HepG2 (cell line): ENCODE measurements around the gene IQCE. TPM values are rescaled to one million over a fixed set of nuclear protein-coding genes. Genes with fewer than 3 reads are reported as not detected.

Experiments used
- GATAD1 ChIP-seq: IDR thresholded peaks from 2 replicates; pipeline ENCODE4 v1.6.1; 2016; ENCODE audit warnings: missing genetic modification reagents, missing compliant biosample characterization
- GRHL1 ChIP-seq: sonication (generic); formaldehyde crosslinking; conservative IDR thresholded peaks from 2 replicates; pipeline ENCODE4 v1.8.0; 2022; ENCODE audit warnings: missing genetic modification reagents
- KAT8 ChIP-seq: IDR thresholded peaks from 2 replicates; pipeline ENCODE4 v1.6.1; 2016; ENCODE audit warnings: missing genetic modification reagents, missing compliant biosample characterization
- PRPF4 ChIP-seq: fragments of 200-400 bp; formaldehyde crosslinking; IDR thresholded peaks from 2 replicates; pipeline ENCODE4 v1.6.1; 2016; ENCODE audit warnings: low read length, low read depth; ENCODE audit not compliant: poor library complexity, severe bottlenecking
- RERE ChIP-seq: IDR thresholded peaks from 2 replicates; pipeline ENCODE4 v1.6.1; 2016; ENCODE audit warnings: low read depth, missing genetic modification reagents, missing compliant biosample characterization
- SP5 ChIP-seq: IDR thresholded peaks from 2 replicates; pipeline ENCODE4 v1.6.1; 2016; ENCODE audit warnings: low read depth, borderline replicate concordance
- STAT5B ChIP-seq: sonication (generic); formaldehyde crosslinking; IDR thresholded peaks from 2 replicates; pipeline ENCODE4 v1.4.0; 2020; ENCODE audit warnings: missing genetic modification reagents
- THRA ChIP-seq: sonication (generic); formaldehyde crosslinking; IDR thresholded peaks from 2 replicates; pipeline ENCODE4 v1.4.0; 2020; ENCODE audit warnings: missing genetic modification reagents, borderline replicate concordance
- XRCC5 ChIP-seq: fragments of 200-400 bp; formaldehyde crosslinking; optimal IDR thresholded peaks from 2 replicates; pipeline ENCODE3; 2017; ENCODE audit warnings: mild to moderate bottlenecking, low read length
- ZHX1 ChIP-seq: sonication (generic); formaldehyde crosslinking; IDR thresholded peaks from 2 replicates; pipeline ENCODE4 v1.8.1; 2022; ENCODE audit warnings: low read depth, mild to moderate bottlenecking, missing genetic modification reagents
- ZNF263 ChIP-seq: sonication (generic); formaldehyde crosslinking; IDR thresholded peaks from 2 replicates; pipeline ENCODE4 v1.4.0; 2020; ENCODE audit warnings: missing genetic modification reagents
- ZNF292 ChIP-seq: sonication (generic); formaldehyde crosslinking; IDR thresholded peaks from 2 replicates; pipeline ENCODE4 v1.8.1; 2022; ENCODE audit warnings: mild to moderate bottlenecking, low read depth, missing genetic modification reagents, borderline replicate concordance
- ZNF569 ChIP-seq: sonication (generic); formaldehyde crosslinking; IDR thresholded peaks from 2 replicates; pipeline ENCODE4 v1.5.0; 2020; ENCODE audit warnings: mild to moderate bottlenecking, missing genetic modification reagents, moderate library complexity, borderline replicate concordance
- ZNF792 ChIP-seq: IDR thresholded peaks from 2 replicates; pipeline ENCODE4 v1.6.1; 2016
- ZNF841 ChIP-seq: sonication (generic); formaldehyde crosslinking; IDR thresholded peaks from 2 replicates; pipeline ENCODE4 v1.8.1; 2023; ENCODE audit warnings: missing genetic modification reagents, borderline replicate concordance
- polyA plus RNA-seq, 8 experiments: library from polyadenylated mRNA; depleted of rRNA in 3 of 8; stranded (reverse) in 7 of 8; unstranded in 1 of 8; fragments of >200 nt; fragmentation: Illumina TruSeq in 4 of 8; extraction: Trizol in 4 of 8; gene quantifications; 2 replicates each; pipeline versions ENCODE4 v1.2.1 to v1.2.3, GENCODE V29; 2011 to 2016; ENCODE audit warnings: low read depth in 4 of 8, missing spikeins in 1 of 8, mixed read lengths in 1 of 8; ENCODE audit not compliant: insufficient read depth in 1 of 8
- total RNA-seq, 5 experiments: library from RNA; depleted of rRNA; stranded (reverse); fragments of >200 nt; fragmentation: Illumina TruSeq; extraction: Trizol; gene quantifications; 2 replicates each; pipeline ENCODE4 v1.2.3, GENCODE V29; 2016; ENCODE audit warnings: low read depth in 1 of 5

The IQCE gene
- total and polyA plus RNA-seq, 2 of the 13 experiments (the other 11 are each of a cell fraction or from before 2014, with no cell fraction given) = 1.5 to 2.5 TPM

DNA sequence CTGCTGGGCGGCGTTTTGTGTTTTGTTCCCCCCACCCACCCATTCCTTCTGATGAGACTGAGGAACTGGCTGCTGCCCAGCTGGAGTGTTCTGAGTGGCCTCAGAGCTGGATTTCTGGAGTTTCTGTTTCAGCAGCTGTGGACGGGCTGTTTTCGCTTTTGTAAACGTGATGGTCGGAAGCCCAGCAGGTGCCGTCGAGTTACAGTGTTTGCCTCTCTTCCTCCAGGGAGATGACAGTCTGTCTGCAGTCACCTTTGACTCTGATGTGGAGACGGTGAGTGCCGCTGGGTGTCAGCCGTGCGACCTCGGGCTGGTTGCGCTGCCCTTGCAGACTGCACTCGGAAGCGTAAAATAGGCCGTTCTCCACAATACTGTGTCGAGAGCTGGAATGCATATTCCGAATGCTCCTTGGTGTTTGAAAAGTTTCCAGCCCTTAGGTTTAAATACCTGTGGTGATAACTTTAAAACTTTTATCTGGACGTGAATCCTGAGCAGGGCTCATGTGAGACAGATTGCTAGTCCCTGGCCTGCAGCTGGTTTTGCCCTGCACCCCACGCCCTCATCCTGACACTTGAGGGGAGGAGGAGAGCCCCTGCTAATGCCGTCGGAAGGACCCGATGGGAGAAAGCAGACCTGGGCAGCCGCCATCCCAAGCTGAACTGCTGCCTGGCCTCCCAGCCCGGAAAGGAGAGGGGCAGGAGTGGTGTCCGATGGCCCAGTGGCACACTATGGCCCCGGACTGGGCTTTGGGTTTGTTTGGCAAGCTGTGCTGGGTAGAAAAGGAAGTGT is 8.3 kb downstream of the IQCE start (continued):
- TF ChIP-seq GRHL1 (CRISPR knock-in tag) (no peak), ZNF569 (CRISPR knock-in tag) (no peak), SP5 (CRISPR knock-in tag) (no peak), GATAD1 (no peak), THRA (no peak), ZHX1 (no peak), RERE (CRISPR knock-in tag) (no peak), ZNF292 (CRISPR knock-in tag) (peak; percentile 75; the same call in 1 of the 2 replicates), STAT5B (no peak), KAT8 (0 out of 2 replicates have a peak, but pooled peaks have one; percentile 17), ZNF841 (CRISPR knock-in tag) (no peak), ZNF792 (CRISPR knock-in tag) (no peak), ZNF263 (CRISPR knock-in tag) (0 out of 2 replicates have a peak, but pooled peaks have one; percentile 11), XRCC5 (peak; percentile 64), PRPF4 (no peak)
